Measurements from ENCODE around the gene TNS1. TPM values are rescaled to one million over a fixed set of nuclear protein-coding genes. Genes with fewer than 3 reads are reported as not detected.
A peak's percentile ranks its signal among the peaks of the same experiment; 100 is the strongest.

Gene TNS1
- total RNA-seq, 1 experiment from 2014 or later: 4.5 TPM

DNA sequence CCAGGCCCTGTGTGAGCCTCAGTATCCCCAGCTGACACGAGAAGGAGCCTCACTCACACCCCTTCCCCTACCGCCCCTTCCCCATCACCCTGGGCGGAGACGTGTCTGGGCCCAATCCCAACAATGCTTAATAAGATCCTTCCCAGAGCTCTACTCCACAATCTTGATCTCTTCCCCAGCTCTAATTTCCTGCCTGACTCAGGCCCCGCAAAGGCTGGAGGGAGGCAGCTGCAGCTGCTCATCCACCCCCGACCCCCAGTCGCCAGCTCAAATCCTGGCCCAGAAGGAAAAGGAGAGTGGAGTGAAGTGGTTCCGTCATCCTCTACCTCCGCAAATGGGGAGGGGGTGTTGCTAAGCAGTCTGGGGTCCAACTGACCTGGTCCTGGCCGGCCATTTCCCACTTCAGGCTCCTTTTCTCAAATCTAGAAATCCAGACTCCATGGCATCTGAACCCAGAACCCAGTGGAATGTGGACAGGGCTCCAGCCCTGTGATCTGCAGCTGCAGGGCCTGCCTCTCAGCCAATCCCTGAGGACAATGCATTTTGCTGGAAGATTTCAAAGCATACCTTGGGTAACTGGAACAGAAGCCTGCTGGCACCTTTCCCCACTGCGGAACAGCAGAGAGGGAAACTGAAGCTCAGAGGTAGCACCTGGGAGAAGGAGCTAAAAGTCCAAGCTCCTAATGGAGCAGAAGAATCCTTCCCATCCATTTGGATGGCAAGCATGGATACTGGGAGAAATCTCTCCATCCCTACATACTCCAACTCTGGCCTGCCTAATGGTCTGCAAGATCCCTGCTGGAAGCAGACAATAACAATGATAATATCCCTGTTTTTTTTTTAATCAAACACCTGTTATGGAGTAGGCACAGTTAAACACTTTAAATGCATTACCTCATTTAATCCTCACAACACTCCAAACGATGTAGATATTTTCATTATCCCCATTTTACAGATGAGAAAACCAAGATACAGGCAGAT is 5.6 kb upstream of the TNS1 start:
- peaks cover 50% of the 10 kb centered on the region for H3K27me3 Mint-ChIP-seq (ENCODE audit: low read depth)
- ATAC-seq (no peak), DNase-seq (ENCODE audit: low spot score) (no peak)
- no peak overlapping the region for H3K27ac Mint-ChIP-seq
- peak overlapping the region; percentile 80 for H3K4me3 Mint-ChIP-seq
- peaks cover 37% of the 10 kb centered on the region for H3K4me1 Mint-ChIP-seq
- ChIA-PET CTCF (interaction anchor here (0.6 to 8.0 kb wide), 10 partner anchors 15 to 223 kb away, joined by 3 to 78 read pairs (median 5); no protein-coding TSS in a partner anchor), POLR2A (no interaction called here)
- no peaks in the 10 kb centered on the region for H3K36me3 Mint-ChIP-seq
- TF ChIP-seq TEAD4 (CRISPR knock-in tag; IDR thresholded peaks at IDR 0.05): no peak
- TF ChIP-seq, protein P1, sequence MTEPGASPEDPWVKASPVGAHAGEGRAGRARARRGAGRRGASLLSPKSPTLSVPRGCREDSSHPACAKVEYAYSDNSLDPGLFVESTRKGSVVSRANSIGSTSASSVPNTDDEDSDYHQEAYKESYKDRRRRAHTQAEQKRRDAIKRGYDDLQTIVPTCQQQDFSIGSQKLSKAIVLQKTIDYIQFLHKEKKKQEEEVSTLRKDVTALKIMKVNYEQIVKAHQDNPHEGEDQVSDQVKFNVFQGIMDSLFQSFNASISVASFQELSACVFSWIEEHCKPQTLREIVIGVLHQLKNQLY (CRISPR knock-in tag; IDR thresholded peaks at IDR 0.05): no peak
- no peak for TF ChIP-seq MXD4 (CRISPR knock-in tag; IDR thresholded peaks at IDR 0.05; ENCODE audit: borderline replicate concordance)
- no peak for TF ChIP-seq IRF2 (CRISPR knock-in tag; IDR thresholded peaks at IDR 0.05; ENCODE audit: borderline replicate concordance, low read depth)
- TF ChIP-seq, protein P2, sequence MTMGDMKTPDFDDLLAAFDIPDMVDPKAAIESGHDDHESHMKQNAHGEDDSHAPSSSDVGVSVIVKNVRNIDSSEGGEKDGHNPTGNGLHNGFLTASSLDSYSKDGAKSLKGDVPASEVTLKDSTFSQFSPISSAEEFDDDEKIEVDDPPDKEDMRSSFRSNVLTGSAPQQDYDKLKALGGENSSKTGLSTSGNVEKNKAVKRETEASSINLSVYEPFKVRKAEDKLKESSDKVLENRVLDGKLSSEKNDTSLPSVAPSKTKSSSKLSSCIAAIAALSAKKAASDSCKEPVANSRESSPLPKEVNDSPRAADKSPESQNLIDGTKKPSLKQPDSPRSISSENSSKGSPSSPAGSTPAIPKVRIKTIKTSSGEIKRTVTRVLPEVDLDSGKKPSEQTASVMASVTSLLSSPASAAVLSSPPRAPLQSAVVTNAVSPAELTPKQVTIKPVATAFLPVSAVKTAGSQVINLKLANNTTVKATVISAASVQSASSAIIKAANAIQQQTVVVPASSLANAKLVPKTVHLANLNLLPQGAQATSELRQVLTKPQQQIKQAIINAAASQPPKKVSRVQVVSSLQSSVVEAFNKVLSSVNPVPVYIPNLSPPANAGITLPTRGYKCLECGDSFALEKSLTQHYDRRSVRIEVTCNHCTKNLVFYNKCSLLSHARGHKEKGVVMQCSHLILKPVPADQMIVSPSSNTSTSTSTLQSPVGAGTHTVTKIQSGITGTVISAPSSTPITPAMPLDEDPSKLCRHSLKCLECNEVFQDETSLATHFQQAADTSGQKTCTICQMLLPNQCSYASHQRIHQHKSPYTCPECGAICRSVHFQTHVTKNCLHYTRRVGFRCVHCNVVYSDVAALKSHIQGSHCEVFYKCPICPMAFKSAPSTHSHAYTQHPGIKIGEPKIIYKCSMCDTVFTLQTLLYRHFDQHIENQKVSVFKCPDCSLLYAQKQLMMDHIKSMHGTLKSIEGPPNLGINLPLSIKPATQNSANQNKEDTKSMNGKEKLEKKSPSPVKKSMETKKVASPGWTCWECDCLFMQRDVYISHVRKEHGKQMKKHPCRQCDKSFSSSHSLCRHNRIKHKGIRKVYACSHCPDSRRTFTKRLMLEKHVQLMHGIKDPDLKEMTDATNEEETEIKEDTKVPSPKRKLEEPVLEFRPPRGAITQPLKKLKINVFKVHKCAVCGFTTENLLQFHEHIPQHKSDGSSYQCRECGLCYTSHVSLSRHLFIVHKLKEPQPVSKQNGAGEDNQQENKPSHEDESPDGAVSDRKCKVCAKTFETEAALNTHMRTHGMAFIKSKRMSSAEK (CRISPR knock-in tag; IDR thresholded peaks at IDR 0.05; ENCODE audit: borderline replicate concordance): no peak
- TF ChIP-seq ZNF671 (CRISPR knock-in tag; IDR thresholded peaks at IDR 0.05): no peak
- no peak for TF ChIP-seq ESRRA (CRISPR knock-in tag; IDR thresholded peaks at IDR 0.05; ENCODE audit: borderline replicate concordance)
- TF ChIP-seq, protein P3, sequence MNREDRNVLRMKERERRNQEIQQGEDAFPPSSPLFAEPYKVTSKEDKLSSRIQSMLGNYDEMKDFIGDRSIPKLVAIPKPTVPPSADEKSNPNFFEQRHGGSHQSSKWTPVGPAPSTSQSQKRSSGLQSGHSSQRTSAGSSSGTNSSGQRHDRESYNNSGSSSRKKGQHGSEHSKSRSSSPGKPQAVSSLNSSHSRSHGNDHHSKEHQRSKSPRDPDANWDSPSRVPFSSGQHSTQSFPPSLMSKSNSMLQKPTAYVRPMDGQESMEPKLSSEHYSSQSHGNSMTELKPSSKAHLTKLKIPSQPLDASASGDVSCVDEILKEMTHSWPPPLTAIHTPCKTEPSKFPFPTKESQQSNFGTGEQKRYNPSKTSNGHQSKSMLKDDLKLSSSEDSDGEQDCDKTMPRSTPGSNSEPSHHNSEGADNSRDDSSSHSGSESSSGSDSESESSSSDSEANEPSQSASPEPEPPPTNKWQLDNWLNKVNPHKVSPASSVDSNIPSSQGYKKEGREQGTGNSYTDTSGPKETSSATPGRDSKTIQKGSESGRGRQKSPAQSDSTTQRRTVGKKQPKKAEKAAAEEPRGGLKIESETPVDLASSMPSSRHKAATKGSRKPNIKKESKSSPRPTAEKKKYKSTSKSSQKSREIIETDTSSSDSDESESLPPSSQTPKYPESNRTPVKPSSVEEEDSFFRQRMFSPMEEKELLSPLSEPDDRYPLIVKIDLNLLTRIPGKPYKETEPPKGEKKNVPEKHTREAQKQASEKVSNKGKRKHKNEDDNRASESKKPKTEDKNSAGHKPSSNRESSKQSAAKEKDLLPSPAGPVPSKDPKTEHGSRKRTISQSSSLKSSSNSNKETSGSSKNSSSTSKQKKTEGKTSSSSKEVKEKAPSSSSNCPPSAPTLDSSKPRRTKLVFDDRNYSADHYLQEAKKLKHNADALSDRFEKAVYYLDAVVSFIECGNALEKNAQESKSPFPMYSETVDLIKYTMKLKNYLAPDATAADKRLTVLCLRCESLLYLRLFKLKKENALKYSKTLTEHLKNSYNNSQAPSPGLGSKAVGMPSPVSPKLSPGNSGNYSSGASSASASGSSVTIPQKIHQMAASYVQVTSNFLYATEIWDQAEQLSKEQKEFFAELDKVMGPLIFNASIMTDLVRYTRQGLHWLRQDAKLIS (CRISPR knock-in tag; IDR thresholded peaks at IDR 0.05; ENCODE audit: borderline replicate concordance): no peak
- TF ChIP-seq, protein P4, sequence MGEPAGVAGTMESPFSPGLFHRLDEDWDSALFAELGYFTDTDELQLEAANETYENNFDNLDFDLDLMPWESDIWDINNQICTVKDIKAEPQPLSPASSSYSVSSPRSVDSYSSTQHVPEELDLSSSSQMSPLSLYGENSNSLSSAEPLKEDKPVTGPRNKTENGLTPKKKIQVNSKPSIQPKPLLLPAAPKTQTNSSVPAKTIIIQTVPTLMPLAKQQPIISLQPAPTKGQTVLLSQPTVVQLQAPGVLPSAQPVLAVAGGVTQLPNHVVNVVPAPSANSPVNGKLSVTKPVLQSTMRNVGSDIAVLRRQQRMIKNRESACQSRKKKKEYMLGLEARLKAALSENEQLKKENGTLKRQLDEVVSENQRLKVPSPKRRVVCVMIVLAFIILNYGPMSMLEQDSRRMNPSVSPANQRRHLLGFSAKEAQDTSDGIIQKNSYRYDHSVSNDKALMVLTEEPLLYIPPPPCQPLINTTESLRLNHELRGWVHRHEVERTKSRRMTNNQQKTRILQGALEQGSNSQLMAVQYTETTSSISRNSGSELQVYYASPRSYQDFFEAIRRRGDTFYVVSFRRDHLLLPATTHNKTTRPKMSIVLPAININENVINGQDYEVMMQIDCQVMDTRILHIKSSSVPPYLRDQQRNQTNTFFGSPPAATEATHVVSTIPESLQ (CRISPR knock-in tag; IDR thresholded peaks at IDR 0.05): no peak
- no peak for TF ChIP-seq NR2C2 (CRISPR knock-in tag; IDR thresholded peaks at IDR 0.05)
- no peak for TF ChIP-seq ZNF138 (CRISPR knock-in tag; conservative IDR thresholded peaks at IDR 0.05)
- TF ChIP-seq NFYB (CRISPR knock-in tag; conservative IDR thresholded peaks at IDR 0.05; ENCODE audit: low read depth): no peak
- TF ChIP-seq SOX15 (CRISPR knock-in tag; IDR thresholded peaks at IDR 0.05): no peak
- TF ChIP-seq EMX1 (CRISPR knock-in tag; IDR thresholded peaks at IDR 0.05): no peak
- no peaks in the 10 kb centered on the region for H3K9me3 Mint-ChIP-seq

Measured in WTC11 (cell line).